Mammary epithelial cell (primary cell): ENCODE data around the gene FANCE.

Experiments used
- EZH2 ChIP-seq: IDR thresholded peaks from 2 replicates; pipeline ENCODE4 v1.6.1; 2012; ENCODE audit warnings: low read length, inconsistent platforms, borderline replicate concordance
- TF ChIP-seq, protein P1 (sequence below), 2 donors: IDR thresholded peaks in 1 of 2; conservative IDR thresholded peaks in 1 of 2; 2 replicates each; pipeline ENCODE4 v1.5.1; 2011 to 2012; ENCODE audit warnings: inconsistent platforms in 2 of 2, low read length in 2 of 2, mild to moderate bottlenecking in 2 of 2, control low read depth in 1 of 2, low read depth in 1 of 2; ENCODE audit not compliant: insufficient read depth in 1 of 2; ENCODE audit errors: extremely low read depth in 1 of 2

- no peak for TF ChIP-seq EZH2
- TF ChIP-seq, protein P1, sequence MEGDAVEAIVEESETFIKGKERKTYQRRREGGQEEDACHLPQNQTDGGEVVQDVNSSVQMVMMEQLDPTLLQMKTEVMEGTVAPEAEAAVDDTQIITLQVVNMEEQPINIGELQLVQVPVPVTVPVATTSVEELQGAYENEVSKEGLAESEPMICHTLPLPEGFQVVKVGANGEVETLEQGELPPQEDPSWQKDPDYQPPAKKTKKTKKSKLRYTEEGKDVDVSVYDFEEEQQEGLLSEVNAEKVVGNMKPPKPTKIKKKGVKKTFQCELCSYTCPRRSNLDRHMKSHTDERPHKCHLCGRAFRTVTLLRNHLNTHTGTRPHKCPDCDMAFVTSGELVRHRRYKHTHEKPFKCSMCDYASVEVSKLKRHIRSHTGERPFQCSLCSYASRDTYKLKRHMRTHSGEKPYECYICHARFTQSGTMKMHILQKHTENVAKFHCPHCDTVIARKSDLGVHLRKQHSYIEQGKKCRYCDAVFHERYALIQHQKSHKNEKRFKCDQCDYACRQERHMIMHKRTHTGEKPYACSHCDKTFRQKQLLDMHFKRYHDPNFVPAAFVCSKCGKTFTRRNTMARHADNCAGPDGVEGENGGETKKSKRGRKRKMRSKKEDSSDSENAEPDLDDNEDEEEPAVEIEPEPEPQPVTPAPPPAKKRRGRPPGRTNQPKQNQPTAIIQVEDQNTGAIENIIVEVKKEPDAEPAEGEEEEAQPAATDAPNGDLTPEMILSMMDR (conservative IDR thresholded peaks at IDR 0.05 in 1 of 2, IDR thresholded peaks at IDR 0.05 in 1 of 2; ENCODE audit: extremely low read depth in 1 of 2, insufficient read depth in 1 of 2, low read depth in 1 of 2, low read length in 2 of 2): no peak
Measured at GRCh38 chr6:35512006-35512405, 59.9 kb downstream of the FANCE start.
